HG02759 (cell line): ENCODE measurements around the gene ABCD3.
"Not testable (repeated sequence)": the region's sequence is repeated elsewhere in the genome, so short reads cannot be mapped to it uniquely, and the experiment has no call there.

ENCODE experiments used
- ATAC-seq: cut with Tn5 transposase; IDR thresholded peaks from one replicate; pipeline ENCODE4 v1.9.1; 2021; ENCODE audit warnings: mild to moderate bottlenecking, moderate library complexity; ENCODE audit not compliant: unreplicated experiment

The ABCD3 gene

GRCh38 chr1:94544706-94545490 lies 126.7 kb downstream of the ABCD3 start:
- ATAC-seq = no peak

- ATAC-seq = no peak
These were observed 131.5 kb downstream of the ABCD3 start for GRCh38 chr1:94549706-94550105.

GRCh38 chr1:94550396-94550795 lies 132.2 kb downstream of the ABCD3 start:
- ATAC-seq = no peak

- no peak for ATAC-seq
These were observed 132.6 kb downstream of the ABCD3 start for GRCh38 chr1:94550800-94551241.

- ATAC-seq = no peak
These were observed 133.3 kb downstream of the ABCD3 start for GRCh38 chr1:94551449-94551848.

- ATAC-seq = no peak
These were observed 133.9 kb downstream of the ABCD3 start for GRCh38 chr1:94552071-94552586.

- ATAC-seq = no peak
These were observed 135.1 kb downstream of the ABCD3 start for GRCh38 chr1:94553323-94553730.

- ATAC-seq = no peak
These were observed 135.7 kb downstream of the ABCD3 start for GRCh38 chr1:94553931-94554330.

GRCh38 chr1:94554580-94554979 lies 136.4 kb downstream of the ABCD3 start:
- ATAC-seq = no peak

GRCh38 chr1:94555091-94555490 lies 136.9 kb downstream of the ABCD3 start:
- ATAC-seq = no peak

- ATAC-seq = no peak
These were observed 141.7 kb downstream of the ABCD3 start for GRCh38 chr1:94559921-94560320.

- no peak for ATAC-seq
These were observed 142.1 kb downstream of the ABCD3 start for GRCh38 chr1:94560333-94560732.

- no peak for ATAC-seq
These were observed 144.5 kb downstream of the ABCD3 start for GRCh38 chr1:94562519-94563260.

GRCh38 chr1:94565901-94566300 lies 147.7 kb downstream of the ABCD3 start:
- no peak for ATAC-seq

GRCh38 chr1:94566436-94566835 lies 148.2 kb downstream of the ABCD3 start:
- ATAC-seq = not testable (repeated sequence)

- not testable (repeated sequence) for ATAC-seq
These were observed 149.9 kb downstream of the ABCD3 start for GRCh38 chr1:94567975-94568607.
